ENCODE data around the gene CSRP1. TPM values are rescaled to one million over a fixed set of nuclear protein-coding genes. Genes with fewer than 3 reads are reported as not detected.

CSRP1 gene
- total and polyA plus RNA-seq, 2 experiments from 2014 or later: 5.8 to 29.9 TPM

DNA sequence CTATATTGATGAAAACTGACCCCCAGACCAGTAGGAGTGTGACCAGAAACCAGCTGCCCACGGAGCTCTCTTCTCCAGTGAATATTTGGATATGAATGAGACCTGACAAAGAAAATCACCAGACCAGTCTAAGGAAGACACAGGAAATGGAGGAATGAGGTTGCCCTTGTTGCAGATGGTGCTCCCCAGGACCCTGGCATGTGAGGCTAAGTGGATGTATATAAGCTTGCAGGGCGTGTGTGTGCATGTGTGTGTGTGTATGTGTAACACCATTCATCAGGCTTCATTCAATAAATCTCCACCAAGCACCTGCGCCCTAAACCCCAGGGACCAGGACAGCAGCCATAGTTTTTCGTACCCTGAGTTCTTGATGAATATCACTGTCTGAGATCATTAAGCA, 52.3 kb downstream of the CSRP1 start (continued):
- TF ChIP-seq REST (IDR thresholded peaks at IDR 0.05; ENCODE audit: unreplicated experiment): no peak
- TF ChIP-seq ZNF331 (CRISPR knock-in tag; IDR thresholded peaks at IDR 0.05; ENCODE audit: low read depth): no peak
- no peak for TF ChIP-seq POLR2AphosphoS5 (IDR thresholded peaks at IDR 0.05; ENCODE audit: low read depth)
- TF ChIP-seq NANOG (IDR thresholded peaks at IDR 0.05; ENCODE audit: borderline replicate concordance): no peak
- TF ChIP-seq STAT1 (IDR thresholded peaks at IDR 0.05; ENCODE audit: unreplicated experiment): no peak
- no peak for TF ChIP-seq JUNB (IDR thresholded peaks at IDR 0.05; ENCODE audit: unreplicated experiment)

GRCh38 chr1:201452866-201453265, 54.1 kb downstream of the CSRP1 start:
- H4K20me1 ChIP-seq (replicated peaks; ENCODE audit: insufficient read depth): no peaks in the 10 kb centered on the region
- no peak overlapping the region for H3K4me3 ChIP-seq
- H3K4me1 Mint-ChIP-seq: peaks cover 54% of the 10 kb centered on the region
- no peaks in the 10 kb centered on the region for H3K79me2 ChIP-seq (replicated peaks; ENCODE audit: insufficient read depth)
- H3K9me2 ChIP-seq (ENCODE audit: insufficient read depth): no peaks in the 10 kb centered on the region
- peaks cover 44% of the 10 kb centered on the region for H3K4me1 ChIP-seq (ENCODE audit: insufficient read depth)
- H3K27me3 ChIP-seq (ENCODE audit: insufficient read depth): no peaks in the 10 kb centered on the region
- no peak overlapping the region for H3K4me2 ChIP-seq
- H3K36me3 ChIP-seq (ENCODE audit: insufficient read depth): no peaks in the 10 kb centered on the region
- ATAC-seq (no peak), DNase-seq (ENCODE audit: low spot score) (no peak)
- H3K27me3 Mint-ChIP-seq (ENCODE audit: insufficient read depth, low read depth, poor library complexity): peaks cover 7% of the 10 kb centered on the region
- H3K4me3 Mint-ChIP-seq: no peak overlapping the region
- no peak overlapping the region for H3K27ac Mint-ChIP-seq
- no peaks in the 10 kb centered on the region for H3K9me3 Mint-ChIP-seq
- no peak overlapping the region for H3K27ac ChIP-seq (ENCODE audit: low read depth)
- no peak for TF ChIP-seq JUNB (IDR thresholded peaks at IDR 0.05; ENCODE audit: unreplicated experiment)
- TF ChIP-seq, protein P1, sequence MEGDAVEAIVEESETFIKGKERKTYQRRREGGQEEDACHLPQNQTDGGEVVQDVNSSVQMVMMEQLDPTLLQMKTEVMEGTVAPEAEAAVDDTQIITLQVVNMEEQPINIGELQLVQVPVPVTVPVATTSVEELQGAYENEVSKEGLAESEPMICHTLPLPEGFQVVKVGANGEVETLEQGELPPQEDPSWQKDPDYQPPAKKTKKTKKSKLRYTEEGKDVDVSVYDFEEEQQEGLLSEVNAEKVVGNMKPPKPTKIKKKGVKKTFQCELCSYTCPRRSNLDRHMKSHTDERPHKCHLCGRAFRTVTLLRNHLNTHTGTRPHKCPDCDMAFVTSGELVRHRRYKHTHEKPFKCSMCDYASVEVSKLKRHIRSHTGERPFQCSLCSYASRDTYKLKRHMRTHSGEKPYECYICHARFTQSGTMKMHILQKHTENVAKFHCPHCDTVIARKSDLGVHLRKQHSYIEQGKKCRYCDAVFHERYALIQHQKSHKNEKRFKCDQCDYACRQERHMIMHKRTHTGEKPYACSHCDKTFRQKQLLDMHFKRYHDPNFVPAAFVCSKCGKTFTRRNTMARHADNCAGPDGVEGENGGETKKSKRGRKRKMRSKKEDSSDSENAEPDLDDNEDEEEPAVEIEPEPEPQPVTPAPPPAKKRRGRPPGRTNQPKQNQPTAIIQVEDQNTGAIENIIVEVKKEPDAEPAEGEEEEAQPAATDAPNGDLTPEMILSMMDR (conservative IDR thresholded peaks at IDR 0.05; ENCODE audit: low read depth in 2 of 2): no peak
- TF ChIP-seq CREB1 (CRISPR knock-in tag; IDR thresholded peaks at IDR 0.05; ENCODE audit: low read depth): no peak
- no peak for TF ChIP-seq ETS1 (IDR thresholded peaks at IDR 0.05)
- no peak for TF ChIP-seq ZNF331 (CRISPR knock-in tag; IDR thresholded peaks at IDR 0.05; ENCODE audit: low read depth)
- TF ChIP-seq STAT1 (IDR thresholded peaks at IDR 0.05; ENCODE audit: unreplicated experiment): no peak
- TF ChIP-seq EZH2phosphoT487 (IDR thresholded peaks at IDR 0.05; ENCODE audit: unreplicated experiment): no peak
- TF ChIP-seq EZH2 (IDR thresholded peaks at IDR 0.05; ENCODE audit: low read depth, unreplicated experiment): no peak
- TF ChIP-seq NANOG (IDR thresholded peaks at IDR 0.05; ENCODE audit: borderline replicate concordance): no peak
- no peaks in the 10 kb centered on the region for H3K36me3 Mint-ChIP-seq (ENCODE audit: low read depth)
- no peak overlapping the region for H2AFZ ChIP-seq
- H3F3A ChIP-seq (replicated peaks; ENCODE audit: low read depth): peaks cover 7% of the 10 kb centered on the region; the same call in 1 of the 2 replicates
